ENCODE data around the gene TUB. TPM values are rescaled to one million over a fixed set of nuclear protein-coding genes. Genes with fewer than 3 reads are reported as not detected.

The TUB gene
- total RNA-seq = 0.23 and 0.25 TPM in 2 replicates

- intact Hi-C loops (cut with micrococcal nuclease) = no loop called here
These were observed at the start of gene TUB for GRCh38 chr11:8080674-8081590. TSS of gene TUB (plus strand) at chr11:8081211. CDS start at chr11:8081511, 300 bp downstream.

- intact Hi-C loops (cut with micrococcal nuclease) = no loop called here
These were observed 49.5 kb upstream of the TUB start for GRCh38 chr11:8031248-8032115.

GRCh38 chr11:8032122-8032521 lies 48.9 kb upstream of the TUB start:
- intact Hi-C loops (cut with micrococcal nuclease) = no loop called here

DNA sequence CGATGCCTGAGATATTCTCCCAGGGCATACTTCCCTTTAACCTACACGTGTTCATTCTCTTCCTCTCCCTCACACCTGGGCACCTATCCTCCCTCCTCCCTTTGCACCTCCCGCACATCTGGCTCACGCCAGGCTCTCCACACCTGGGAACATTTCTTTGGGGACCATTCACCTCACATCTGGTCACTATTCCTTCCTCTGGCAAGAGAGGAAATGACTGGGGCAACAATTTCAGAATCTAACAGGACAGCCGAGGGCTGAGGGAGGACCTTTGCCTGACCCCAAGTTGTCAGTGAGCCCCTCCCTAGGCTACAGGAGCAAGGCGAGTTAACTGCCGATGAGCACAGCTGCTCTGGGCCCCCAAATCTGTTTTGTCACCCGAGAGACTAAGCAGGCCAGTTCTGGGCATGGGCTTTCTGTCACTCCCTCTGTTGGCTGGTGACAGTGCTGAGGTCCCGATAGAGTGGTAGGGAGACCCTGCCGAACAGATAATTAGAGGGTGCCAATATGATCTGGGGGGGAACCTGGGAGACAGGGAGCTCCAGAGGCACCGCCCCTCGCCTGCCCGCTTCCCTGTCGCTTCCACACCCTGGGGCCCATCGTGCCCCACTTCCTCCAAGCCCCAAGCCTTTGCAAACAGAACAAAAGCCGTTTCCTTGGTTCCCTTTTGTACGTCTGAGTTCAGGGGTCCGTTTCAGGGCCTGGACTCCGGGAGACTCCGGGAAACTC lies 48.3 kb upstream of the TUB start:
- intact Hi-C loops (cut with micrococcal nuclease) = loop anchor here (1.0 kb wide), 2 partner anchors 26 to 67 kb away; no protein-coding TSS in a partner anchor

DNA sequence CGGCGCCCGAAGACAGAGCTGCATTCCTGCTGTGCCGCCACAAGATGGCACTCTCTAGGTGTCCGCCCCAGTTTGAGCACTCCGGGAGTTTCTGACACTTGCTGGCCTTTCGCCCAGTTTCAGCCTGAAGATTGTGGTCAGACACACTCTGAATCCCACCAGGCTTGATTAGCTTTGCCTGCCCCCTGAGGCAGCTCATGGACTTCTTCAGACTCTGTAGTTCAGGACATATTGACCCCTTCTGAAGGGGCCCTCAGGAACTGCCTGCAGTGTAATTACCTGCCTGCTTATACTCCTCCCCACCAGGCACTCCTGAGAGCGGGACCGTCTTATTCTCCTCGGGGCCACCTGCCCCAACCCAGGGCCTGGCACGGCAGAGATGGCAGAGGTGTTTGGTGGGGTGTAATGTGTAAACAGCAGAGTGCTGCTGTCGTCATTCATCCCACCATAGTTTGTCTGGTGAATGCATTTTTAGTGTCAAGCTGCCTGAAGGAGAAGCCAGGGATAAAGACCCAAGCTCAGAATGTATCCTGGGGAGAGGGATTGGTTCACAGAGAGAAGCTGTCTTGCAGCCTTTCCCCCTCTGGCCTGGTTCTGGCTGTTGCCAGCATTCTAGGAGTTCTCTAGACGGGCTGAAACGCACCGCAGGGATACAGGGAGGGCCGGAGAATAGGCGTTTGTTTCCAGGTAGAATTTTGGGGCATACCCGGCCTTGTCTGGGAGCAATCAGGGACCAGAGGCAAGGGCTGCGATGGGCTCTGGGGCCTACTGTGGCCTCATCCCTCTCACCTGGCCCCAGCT lies 47.5 kb upstream of the TUB start:
- intact Hi-C loops (cut with micrococcal nuclease) = loop anchor here (1.0 kb wide), 2 partner anchors 27 to 66 kb away; no protein-coding TSS in a partner anchor

DNA sequence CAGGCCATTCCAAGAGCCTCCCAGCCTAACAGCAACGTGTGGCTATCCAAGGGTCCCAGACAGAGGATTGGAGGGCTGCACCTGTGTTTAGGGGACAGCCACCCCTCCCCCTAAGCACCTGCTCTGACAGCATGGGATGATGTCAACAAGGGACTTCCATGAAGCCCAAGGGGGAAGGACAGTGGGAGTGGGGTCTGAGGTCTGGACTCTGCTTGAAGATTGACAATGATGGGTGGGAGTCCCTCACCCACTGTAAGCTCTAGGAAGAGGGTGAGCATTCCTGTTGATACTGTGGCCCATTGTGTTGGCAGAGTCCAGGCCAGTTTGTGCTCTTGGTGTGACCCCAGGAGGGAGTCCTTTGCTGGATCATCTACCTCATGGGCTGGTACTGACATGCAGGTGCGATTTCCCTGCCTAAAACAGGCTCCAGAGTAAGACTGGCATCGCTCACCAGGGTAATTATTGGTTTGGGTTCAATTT lies 46.9 kb upstream of the TUB start:
- intact Hi-C loops (cut with micrococcal nuclease) = no loop called here

- intact Hi-C loops (cut with micrococcal nuclease) = no loop called here
These were observed 46.3 kb upstream of the TUB start for GRCh38 chr11:8034604-8035190.

DNA sequence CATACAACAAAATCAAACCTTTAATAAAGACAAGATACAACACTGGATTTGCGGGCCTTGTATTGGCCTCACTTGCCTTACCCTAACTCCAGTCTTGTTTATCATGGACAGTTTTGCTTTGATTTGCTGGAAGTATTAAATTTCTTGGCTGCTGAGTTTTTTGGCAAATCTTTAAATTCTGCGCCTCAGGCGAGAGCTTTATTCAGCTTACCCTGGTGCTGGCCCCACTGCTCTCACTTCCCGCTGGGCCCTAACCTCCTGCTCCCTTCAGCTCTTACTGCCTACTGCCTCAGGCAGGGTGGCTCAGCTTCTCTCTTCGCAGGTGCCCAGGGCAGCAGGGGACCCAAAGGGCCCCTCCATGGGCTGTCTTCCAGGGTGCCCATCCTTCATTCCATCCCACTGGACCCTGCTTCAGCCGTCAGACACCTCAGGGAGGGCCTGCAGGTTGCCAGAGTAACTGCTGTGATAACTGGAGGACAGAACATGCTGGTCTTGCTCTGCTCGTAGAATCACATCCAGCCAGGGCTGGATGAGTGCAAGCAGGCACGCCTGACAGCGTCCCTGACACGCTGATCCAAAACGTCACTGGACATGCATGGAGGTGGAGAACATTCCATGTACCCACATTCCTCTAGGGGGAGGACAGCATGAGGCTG lies 45.7 kb upstream of the TUB start:
- intact Hi-C loops (cut with micrococcal nuclease) = no loop called here

DNA sequence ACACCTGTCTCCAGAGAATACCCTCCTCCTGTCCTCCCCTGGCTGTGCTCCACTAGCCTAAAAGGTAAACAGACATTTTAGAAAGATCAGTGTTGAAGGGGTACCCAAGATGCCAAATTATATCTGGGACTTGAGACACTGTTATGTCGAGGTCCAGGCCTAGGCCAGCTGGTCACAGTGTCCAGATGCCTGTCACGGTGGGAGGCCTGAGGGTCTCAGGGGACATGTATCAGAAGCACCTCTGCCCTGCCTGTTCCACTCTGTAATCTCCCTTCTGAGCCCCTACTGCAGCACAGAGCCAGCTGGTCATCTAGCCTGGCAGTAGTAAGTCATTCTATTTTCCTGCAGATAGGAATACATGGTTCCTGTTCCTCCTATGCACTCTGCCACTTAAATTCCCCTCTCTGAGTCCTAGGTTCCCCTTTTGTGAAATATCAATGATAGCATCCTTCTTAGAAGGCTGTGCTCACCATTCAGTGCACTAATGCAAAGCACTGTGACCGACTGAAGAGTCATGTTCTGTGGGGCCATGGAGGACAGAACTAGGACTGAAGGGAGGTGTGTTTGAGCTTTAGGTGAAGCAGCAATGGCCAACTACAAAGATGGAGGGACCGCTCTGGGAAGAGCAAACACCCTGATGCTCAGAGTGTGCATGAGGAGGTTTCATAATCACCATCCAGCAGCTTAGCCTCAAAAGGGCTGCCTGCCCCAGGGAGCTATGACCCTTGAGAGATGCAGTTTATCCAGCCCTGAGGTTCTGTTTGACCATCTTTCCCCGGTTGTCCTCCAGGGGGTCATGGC lies 44.8 kb upstream of the TUB start:
- intact Hi-C loops (cut with micrococcal nuclease) = no loop called here

GRCh38 chr11:8036986-8037385 lies 44.0 kb upstream of the TUB start:
- intact Hi-C loops (cut with micrococcal nuclease) = no loop called here

DNA sequence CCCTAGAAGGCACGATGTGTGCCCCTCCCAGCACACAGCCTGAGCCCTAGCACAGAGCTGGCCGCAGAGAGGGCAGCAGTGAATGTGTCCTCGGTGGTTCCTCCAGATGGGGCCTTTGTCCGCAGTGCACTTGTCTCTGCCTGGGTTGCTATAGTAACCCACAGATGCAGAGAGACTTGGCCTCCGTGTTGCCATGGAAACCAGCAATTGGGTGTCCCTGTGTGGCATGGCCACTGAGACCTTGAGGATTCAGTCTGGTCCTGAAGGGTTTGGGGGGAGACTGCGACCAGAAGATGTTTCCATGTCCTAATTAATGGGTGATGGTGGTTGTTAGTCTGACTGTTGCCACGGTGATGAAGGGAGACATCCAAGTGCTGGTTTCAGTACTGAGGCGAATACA lies 42.6 kb upstream of the TUB start:
- intact Hi-C loops (cut with micrococcal nuclease) = no loop called here

GRCh38 chr11:8038811-8039529 lies 42.0 kb upstream of the TUB start:
- intact Hi-C loops (cut with micrococcal nuclease) = no loop called here

DNA sequence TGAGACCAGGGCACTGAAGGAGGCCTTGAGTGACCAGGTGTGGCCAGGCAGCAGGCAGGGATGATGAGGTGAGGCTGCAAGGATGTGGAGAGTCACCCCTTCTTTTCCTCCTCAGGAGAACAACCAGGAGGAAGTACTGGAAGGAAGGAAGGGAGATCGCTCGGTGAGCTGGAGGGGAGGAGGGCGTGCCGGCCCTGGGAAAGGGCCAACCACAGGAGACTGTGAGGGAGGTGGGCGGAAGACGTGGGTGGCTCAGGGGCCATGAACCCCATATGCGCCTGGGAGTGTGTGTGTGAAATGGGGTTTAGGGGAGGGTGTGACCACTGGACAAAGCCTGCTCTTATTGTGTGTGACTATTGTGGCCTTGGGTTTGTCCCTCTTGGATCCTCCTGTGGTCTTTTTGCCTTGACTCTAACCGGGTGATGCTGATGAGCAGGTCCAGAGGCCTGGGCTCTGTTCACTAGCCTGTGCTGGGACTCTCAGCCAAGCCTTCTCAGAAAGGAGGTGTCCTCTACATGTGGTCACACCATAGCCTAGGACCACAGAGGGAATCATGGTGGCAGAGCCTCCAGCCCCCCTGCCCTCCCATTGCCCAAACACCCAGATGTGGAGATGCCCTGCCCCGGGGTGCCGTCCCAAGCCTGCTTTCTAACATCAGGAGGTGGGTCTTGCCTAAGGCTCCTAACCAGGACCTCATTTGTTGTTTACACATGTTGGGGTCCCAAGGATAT lies 41.3 kb upstream of the TUB start:
- intact Hi-C loops (cut with micrococcal nuclease) = no loop called here

GRCh38 chr11:8040261-8040920 lies 40.6 kb upstream of the TUB start:
- intact Hi-C loops (cut with micrococcal nuclease) = no loop called here

DNA sequence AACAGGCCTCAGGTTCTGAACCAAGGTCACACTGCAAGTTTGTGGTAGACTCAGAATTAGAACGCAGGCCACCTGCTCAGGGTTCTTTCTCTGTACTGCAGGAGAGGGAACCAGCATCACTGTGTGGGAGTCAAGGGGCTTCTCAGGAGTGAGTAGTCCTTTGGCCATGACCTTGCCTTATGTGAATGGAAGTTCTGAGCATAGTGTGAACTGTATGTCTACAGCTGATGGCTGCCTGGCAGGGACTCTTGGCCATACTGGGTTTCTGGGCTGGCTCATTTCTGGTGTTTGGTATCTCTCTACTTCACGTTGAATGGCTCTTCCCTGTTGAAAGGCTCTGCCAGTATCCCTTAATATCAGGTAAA lies 40.1 kb upstream of the TUB start:
- intact Hi-C loops (cut with micrococcal nuclease) = no loop called here

- intact Hi-C loops (cut with micrococcal nuclease) = no loop called here
These were observed 39.4 kb upstream of the TUB start for GRCh38 chr11:8041576-8041975.

- intact Hi-C loops (cut with micrococcal nuclease) = no loop called here
These were observed 37.3 kb upstream of the TUB start for GRCh38 chr11:8043756-8044155.

Measured in T-helper 2 cell treated with Interferon-gamma antibody and Interleukin-4, amounts not matched to agents 100 ng/mL and 5 ng/mL, for 36 hours (primary cell).